ENCODE results near the gene HTRA1.

HTRA1 gene

DNA sequence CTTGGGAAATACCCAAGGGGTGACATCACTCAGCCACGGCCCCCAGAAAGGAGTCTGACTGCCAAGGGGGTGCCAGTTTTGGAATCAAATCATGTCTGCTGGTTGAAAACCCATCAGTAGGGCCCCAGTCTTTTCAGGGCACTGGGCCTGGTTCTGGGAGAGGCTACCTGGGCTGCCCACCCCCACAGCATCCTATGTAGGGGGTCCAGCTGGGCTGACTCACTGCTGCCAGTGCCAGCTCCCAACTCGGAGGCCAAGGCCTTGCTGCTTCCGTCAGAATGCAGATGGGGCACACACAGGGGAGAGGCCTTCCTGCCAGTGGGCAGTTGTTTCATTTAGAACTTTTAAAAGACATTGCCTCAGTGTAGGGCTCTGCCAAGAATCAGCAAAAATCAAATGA is 59.7 kb downstream of the HTRA1 start:
- no peak for DNase-seq

DNA sequence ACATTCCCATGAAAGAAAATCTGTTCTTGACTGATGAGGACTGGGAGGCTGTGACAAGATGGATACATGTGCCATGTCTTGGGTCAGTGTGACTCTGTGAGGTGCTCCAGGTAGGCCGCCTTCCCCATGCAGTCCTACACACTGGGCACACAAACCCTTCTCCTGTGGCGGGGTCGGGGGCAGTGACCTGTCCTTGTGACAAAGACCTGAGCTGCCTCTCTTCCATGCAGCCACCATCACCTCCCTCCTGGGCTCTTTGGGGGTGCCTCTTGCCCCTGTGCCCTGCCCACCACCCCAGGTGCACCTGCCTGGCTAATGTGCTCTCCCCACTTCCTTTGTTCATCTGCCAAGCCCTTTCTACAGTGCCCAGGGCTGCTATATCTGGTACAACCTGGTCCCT is 63.5 kb downstream of the HTRA1 start:
- DNase-seq = no peak

DNA sequence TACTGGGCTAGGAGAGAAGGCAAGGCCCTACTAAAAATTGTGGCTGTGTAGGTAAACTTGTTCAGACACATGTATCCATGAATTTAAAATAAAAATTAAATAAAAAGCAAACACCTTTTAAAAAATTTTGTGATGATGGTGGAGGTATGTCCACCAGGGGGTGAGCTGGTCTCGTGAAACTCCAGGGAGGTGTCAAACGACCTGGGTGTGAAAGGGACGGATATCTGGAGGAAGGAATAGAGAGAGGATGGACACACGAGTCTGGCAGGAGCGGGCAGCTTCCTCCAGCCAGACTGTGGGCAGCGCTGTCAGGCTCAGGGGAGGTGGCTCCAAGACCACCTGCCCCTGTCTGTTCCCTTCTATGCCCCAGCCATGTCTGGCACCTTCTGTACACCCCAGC is 64.4 kb downstream of the HTRA1 start:
- no peak for DNase-seq

DNA sequence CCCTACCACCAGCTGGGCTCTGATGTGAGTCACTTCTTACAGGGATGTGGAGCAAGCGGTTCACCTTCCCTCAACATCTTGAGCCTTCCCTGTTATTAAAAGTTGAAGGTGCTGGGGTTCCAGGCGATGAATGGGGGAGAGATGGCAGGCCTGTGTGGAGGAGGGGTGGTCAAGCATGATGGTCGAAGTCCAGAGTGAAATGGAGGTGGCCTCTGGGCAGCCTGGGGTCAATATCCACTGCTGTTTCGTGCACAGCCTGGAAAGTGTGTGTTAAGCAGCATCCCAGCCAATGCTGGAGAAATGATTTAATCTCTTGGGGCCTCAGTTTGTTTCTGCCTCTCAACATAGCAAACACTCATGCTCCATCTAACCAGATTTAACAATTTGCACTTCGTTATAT is 65.5 kb downstream of the HTRA1 start:
- DNase-seq = no peak

DNA sequence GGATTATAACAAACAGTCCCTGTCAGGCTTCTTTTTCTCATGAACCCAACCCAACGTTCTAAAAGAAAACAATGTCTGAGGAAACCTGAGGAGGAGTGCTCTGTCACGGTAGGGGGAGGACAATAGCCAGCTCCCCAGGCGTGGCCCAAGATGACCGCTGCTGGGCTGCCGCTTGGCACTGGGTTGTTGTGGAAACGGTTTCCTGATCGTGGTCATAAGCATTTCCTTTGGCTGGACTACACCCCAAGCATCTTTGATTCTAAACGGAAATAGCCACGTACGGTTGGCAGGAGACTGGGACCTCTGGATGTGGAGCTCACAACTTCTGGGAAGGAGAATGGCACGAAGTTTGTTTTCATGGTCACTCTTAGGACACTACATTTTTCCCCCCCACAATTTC is 68.8 kb downstream of the HTRA1 start:
- no peak for DNase-seq

DNA sequence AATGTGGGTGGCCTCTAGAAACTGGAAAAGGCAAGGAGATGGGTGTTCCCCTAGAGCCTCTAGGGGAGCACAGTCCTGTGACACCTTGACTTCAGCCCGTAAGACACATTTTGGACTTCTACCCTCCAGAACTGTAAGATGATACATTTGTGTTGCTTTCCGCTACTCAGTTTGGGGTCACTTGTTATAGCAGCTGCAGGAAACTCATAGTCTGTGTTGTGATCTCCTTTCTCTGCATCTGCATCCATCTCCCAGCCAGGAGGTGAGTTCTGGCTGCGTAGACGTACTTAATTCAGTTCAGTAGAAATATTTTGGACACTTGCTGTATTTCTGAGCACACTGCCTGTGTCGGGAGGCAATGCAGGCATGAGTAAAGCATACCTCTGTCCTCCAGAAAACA is 69.9 kb downstream of the HTRA1 start:
- no peak for DNase-seq

DNA sequence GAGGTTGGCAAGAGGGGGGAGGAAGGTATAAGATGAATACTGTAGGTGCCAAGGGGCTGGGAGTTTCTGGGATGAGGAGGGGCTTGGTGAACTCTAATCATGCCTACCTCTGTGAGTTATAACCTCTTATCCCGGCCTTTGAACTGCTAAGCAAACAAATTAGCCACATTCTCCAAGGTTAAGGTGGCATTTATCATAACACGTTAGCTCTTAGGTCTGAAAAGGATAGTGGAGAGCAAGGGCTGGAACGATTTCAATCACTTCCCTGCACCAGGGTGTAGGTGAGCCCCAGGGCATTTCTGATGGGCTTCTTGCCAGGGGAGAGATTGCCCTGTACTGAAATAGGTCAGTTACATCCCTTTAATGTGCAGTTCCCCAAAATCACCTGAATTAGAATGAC is 70.6 kb downstream of the HTRA1 start:
- DNase-seq = no peak

DNA sequence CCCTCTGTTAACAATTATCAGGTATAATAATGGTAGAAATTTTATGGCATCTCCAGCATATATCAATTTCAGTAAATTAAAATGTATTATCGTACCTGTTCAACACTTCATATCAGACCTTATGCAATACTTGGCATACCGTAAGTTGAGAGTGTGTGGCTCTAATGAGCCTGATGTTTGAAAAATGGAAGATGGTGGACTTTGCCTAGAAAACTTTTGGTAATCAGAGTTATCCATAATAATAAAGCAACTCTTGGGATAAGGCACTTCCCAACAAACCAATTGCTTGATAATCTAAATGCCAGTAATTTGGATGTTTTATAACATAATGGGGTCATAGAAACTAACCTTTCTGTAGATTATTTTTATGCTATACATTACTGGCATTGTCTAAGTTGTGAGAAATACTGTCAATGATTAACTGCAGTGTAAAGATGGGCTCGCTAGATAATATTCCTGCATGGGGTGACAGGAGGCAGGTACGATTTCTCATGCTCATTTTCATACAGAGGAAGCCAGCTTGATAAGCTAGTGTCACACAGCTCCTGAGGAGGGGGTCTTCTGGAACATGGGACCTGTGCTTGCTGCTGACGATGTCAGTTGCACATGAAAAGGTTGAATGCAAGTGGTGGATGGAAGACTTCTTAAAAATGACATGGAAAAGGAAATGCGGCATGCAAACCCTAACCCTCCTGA is 71.4 kb downstream of the HTRA1 start:
- DNase-seq = no peak

DNA sequence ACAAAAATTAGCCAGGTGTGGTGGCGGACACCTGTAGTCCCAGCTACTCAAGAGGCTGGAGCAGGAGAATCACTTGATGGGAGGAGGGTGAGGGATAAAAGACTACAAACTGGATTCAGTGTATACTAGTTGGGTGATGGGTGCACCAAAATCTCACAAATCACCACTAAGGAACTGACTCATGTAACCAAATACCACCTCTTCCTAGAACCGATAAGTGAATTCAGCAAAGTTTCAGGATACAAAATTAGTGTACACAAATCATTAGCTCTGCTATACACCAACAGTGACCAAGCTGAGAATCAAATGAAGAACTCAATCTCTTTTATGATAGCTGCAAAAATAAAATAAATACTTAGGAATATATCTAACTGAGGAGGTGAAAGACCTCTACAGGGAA is 76.2 kb downstream of the HTRA1 start:
- DNase-seq = no peak

DNA sequence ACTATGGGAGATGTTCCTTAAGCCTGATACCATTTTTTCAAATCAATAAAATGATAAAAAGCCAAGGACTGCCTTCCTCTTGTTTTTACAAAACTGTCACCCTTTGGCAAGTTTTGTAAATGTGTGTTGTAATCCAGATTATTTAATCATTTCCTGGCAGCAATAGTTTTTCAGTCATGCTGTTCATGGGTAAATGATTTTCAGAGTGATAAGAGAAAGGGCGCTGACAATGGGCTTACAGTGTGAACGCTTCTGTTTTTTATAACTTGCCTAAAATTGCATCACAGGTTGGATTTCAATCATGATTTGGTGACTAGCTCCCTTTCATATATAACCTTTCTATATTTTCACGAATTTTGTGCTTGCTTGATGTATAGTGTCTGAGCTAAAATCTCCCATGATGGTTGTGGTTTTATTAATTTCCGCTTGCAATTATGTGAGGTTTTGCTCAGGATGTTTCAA is 80.2 kb downstream of the HTRA1 start:
- DNase-seq = peak; percentile 67

DNA sequence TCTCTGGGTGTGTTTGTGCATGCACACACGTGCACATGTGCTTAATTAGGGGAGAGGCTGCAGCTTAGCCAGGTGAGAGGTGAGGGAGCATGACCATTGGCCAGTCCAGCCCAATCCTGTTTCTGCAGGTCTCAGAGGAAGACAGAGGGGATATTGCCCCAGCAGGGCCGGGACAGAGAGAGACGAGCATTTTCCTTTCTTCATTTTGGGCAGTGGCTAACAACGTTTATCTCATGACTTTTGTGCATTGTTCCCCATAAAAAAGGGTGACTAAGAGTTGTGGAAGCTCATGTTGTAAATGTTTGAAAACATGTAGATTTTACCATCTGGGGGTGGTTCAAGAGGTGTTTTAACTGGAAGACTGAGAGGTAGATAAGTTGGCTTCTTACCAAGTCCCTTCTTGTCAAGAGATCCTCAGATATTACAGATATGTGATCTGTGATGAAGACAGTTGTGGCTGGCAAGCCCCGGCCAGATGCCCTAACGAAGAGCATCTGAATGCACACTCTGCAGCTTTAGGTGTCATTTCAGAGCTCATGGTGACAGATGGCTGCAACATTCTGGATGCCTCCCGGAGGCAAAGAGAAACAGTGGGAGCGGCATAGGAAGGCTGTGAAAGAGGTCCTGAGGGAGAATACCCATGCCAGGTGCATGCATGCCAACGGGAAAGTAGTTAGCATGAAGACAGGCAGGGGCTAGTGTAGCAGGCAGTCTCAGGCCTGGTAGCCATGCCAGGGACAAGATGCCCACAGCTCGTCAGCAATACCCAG is 82.5 kb downstream of the HTRA1 start:
- DNase-seq = no peak

DNA sequence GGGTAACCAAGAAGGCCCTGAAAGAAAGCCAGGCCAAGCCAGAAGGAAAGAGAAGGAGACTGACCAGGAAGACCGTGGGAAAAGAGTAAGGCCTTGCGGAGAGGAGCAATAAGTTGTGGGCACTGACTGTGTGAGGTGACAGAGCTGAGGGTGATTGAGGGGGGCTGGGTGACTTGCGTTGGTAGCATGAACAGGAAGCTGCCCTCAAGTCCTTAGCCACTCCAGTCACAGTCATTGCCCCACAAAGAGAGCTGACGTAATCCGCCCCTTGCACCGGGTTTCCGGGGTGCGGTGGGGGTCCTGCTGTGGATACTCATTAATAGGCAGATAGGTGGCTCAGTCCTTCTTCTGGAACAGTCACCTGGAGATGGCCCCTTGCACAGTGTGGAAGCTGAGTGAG is 83.1 kb downstream of the HTRA1 start:
- no peak for DNase-seq

DNA sequence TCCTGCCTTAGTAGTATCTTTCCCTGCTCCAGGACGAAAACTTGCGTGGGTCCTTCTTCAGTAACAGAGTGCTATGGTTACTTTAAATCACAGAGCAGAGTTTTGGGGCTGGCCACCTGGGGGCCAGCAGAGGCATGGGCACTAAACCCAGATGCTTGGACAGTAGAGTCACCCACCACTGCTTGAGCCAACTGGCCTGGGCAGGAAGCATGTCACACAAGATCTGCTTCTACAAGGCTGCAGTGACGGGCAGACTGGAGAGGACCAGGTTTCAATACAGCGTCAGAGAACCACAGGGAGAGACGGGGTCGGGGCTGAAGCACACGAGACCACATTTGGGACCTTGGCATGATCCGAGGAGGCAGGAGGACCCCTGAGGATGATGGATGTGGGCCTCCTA is 84.9 kb downstream of the HTRA1 start:
- no peak for DNase-seq

DNA sequence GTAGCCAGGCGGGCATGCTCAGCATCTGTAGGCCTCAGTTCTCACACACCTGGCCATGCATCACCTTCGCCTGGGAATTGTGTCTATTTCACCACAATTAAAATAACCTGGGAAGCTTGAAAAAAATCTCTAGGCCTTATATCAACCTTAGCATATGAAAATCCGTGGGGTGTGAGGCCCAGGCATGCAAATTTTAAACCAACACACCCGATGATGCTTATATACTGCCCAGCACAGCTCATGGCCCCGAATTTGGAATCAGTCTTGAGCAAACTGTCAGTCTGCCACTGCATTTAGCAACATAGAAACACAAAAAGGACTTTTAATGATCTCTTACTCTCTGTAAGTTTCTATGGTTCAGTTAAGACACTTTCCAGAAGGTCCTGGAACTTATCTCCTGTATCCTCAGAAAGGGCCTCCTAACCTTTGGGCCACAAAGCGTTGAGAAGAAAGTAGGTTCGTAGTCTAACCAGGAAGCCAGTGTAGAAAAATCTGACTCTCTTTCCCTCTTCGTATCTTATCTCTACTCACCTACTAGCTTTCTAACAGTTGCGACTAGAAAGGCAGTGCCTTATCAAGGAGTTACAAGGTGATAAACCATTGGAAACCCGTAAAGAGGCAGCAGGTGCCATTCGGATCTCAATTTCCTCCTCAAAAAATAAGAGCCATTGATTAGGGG is 87.2 kb downstream of the HTRA1 start:
- DNase-seq = no peak

DNA sequence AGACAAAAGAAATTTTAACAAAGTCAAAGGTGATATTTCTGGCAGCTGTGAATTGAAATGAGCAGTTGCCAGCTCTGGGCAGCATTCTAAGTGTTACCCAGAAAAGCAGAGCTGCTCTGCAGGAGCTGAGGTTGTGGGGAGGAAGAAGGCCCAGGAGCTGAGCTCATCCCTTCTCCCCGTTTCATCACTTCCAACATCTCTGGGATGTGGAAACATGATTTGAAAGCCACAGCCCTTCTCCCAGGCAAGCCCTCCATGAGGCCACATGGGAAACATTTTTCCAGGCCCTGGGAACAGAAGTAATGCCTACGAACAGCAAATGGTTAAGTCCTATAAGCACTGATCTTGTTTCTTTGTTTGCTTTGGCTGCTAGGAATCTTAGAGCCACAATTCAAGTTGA is 88.3 kb downstream of the HTRA1 start:
- no peak for DNase-seq

DNA sequence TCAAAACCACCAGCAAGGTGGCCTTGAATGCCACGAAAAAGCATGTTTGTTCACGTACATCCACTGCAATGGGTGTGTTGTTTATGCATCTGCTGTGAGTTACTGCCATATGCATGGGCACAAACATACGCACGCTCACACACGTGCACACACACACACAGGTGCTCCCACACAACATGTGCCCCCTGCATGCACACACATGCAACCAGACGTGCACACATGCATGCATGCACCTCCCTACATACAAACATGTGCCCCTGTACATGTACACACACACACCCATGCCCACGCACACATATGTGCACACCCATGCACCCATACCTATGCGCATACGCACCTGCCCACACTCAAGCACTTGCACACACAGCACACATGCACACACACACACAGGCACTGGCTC is 89.1 kb downstream of the HTRA1 start:
- DNase-seq = no peak

DNA sequence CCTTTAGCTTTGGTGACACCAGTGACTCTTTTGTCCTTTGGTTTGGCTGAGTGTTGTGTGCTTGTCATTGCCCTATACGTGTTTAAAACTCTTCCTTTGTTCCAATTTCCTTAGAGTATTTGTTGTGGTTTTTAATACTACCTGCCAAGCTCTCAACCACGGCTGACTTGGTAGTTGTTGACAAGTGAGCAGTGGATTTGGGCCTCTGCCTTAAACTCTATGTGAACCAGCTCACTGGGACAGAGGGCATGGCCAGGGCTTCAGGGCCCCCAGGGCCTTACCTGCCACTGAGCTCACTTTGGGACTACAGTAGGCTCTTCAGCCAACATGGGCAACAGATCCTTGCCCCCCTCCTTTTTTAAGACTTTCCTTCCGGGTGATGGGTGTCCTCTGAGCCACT is 89.6 kb downstream of the HTRA1 start:
- DNase-seq = no peak

DNA sequence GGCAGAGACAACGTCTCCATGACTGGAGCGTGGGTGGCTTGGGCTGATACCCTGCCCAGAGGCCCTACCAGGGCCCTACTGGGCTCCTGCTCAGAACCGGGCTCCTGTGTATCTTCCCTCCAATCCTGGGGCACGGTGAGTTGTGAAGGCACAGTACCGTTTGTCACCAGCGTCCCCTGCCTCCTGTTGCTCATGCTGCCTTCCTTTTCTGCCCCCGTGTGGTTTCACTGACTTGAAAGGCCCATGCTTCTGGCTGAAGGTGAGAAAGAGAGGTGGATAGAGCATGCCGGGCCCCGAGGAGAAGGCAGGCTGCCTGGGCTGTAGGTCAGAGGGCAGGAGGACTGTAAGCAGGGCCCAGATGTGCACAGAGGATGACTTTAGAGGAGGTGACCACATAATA is 90.1 kb downstream of the HTRA1 start:
- no peak for DNase-seq

DNA sequence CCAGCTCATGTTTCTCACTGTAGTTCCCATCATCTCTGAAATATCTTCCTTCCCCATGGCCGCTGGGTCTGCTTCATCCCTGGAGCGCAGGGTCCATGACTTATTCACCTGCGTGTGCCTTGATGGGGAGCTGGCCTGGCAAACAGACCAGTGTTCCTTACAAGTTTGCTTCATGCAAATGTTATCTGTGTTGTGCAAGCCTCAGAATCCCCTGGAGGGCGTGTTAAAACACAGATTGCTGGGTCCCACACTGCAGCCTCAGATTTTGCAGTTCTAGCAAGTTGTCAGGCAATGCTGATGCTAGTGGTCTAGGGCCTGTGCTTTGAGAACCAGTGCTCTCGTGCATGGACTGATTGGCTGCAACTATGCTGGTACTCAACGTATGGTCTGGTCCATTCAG is 92.0 kb downstream of the HTRA1 start:
- DNase-seq = no peak

DNA sequence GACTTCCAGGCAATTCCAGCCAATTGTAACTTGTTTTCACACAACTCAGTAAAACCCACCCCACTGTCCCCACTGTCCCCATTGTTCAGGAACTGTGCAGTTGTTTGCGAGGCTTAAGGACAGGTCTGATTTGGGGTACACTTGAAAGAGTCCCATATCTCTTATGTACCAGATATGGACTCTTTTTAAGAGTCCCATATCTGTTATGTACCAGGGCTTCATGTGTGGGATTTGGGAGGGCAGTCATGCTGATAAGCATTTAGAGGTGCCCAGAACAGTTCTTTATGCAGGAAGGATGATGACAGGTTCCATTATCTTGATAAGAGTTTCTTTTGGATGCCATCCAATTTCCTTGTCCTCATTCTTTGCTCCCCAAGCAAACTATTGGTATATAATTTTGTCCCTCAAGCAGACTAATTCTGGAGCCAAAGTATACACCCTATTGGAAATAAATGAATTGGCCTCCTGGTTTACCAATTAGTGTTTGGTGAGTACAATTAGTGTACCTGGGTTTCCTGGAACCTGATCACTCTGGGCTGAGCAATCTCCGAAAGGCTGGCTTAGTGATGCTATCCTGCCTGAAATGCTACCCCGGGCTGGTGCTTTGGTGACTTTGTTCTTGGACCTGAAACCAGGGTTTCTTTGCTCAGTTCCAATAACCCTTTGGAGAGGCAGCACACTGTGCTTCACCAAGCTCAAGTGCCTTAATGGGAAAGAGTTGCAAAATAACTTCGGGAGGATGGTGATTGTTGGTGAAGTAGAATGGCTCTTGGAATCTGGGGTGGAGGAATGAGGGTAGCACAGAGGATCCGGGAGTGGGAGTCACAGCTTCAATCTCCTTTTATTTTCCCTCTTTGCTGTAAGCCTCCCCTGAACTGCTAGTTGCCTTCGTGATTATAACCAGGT is 93.0 kb downstream of the HTRA1 start:
- DNase-seq = no peak

DNA sequence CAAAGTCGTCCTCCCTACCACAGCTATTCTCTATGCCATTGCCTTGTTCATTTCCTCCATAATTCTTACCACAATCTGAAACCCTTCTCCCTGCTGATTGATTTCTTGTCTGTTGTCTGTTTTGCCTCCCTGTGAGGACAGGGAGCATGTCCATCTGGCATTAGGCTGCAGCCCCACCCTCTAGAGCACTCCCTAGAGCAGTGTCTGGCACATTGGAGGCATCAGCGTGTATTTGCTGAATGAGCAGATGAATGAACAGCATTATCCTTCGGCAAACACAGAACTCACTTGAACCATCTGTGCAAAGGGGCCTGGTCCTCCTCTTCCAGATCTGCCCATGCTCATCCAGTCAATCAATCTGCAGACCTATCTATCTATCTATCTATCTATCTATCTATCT is 94.1 kb downstream of the HTRA1 start:
- DNase-seq = no peak

DNA sequence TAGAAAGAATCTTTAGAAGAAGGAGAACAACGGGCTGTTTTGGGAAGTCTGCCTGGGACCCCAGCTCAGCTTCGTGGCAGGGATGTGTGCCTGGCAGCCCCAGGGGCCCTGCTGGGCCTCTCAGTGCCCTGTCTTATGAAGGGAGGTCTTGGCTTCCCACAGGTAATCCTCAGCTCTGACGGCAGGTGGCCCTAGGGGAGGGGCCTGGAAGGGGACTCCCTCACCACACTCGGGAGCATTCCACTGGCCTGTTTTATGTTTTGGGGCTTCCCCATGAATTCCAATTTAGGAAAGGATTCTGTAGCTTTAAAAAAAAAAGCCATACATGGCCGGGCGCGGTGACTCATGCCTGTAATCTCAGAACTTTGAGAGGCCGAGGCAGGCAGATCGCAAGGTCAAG is 96.2 kb downstream of the HTRA1 start:
- DNase-seq = no peak

DNA sequence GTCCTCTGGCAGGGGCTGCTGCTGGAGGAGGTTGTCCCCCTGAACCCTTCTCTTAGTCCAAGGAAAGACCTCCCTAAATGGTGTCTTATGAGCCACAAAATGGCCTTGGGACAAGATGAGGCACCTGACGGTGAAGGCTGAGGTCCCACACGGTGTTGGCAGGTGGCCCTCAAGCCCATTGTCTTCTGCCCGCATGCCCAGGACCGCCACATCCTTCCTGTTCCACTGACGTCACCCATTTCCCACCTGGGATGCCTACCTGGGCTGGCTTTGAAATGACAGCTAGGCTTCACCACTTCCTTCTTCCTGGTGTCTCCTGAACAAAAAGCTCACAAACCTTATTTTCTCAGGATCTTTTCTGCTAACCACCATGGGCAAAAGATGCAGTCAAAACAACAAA is 97.1 kb downstream of the HTRA1 start:
- DNase-seq = no peak

All from GF-D8 (cell line).